DMS 273 (cell line): ENCODE data around the gene CBY2.
"Not testable (repeated sequence)": the region's sequence is repeated elsewhere in the genome, so short reads cannot be mapped to it uniquely, and the experiment has no call there.

Source experiments
- DNase-seq: peaks from one replicate; lab custom pipeline; 2025; ENCODE audit not compliant: unreplicated experiment; lab: John Stamatoyannopoulos, UW

Gene CBY2

GRCh38 chr13:45737571-45738017 lies 35.5 kb downstream of the CBY2 start:
- DNase-seq = peak; percentile 20

- no peak for DNase-seq
These were observed 40.9 kb downstream of the CBY2 start for GRCh38 chr13:45742985-45743384.

- DNase-seq = no peak
These were observed 42.9 kb downstream of the CBY2 start for GRCh38 chr13:45744979-45745378.

- DNase-seq = no peak
These were observed 45.0 kb downstream of the CBY2 start for GRCh38 chr13:45747071-45747470.

- DNase-seq = peak; percentile 4
These were observed 47.0 kb downstream of the CBY2 start for GRCh38 chr13:45748941-45749759.

GRCh38 chr13:45750566-45750965 lies 48.4 kb downstream of the CBY2 start:
- no peak for DNase-seq

GRCh38 chr13:45751885-45752284 lies 49.8 kb downstream of the CBY2 start:
- DNase-seq = peak; percentile 8

- no peak for DNase-seq
These were observed 50.4 kb downstream of the CBY2 start for GRCh38 chr13:45752510-45752909.

- DNase-seq = not testable (repeated sequence)
These were observed 54.4 kb downstream of the CBY2 start for GRCh38 chr13:45756498-45756897.

- DNase-seq = not testable (repeated sequence)
These were observed 55.5 kb downstream of the CBY2 start for GRCh38 chr13:45757589-45757988.

GRCh38 chr13:45763419-45763818 lies 61.3 kb downstream of the CBY2 start:
- no peak for DNase-seq
